Esophagus squamous epithelium (tissue), 5 donors: ENCODE data around the gene PLA2G7. TPM values are rescaled to one million over a fixed set of nuclear protein-coding genes. Genes with fewer than 3 reads are reported as not detected.

Experiments
- DNase-seq: peaks from one replicate; lab custom pipeline; 2025; lab: John Stamatoyannopoulos, UW
- H3K27ac ChIP-seq, 4 donors: fragments of 200-600 bp; sonication (generic); one replicate each; pipeline ENCODE4 v1.5.1; 2016 to 2019; ENCODE audit warnings: mild to moderate bottlenecking in 1 of 4
- H3K27me3 ChIP-seq, 4 donors: fragments of 200-600 bp; sonication (generic); 1 replicate in 3 of 4; 2 replicates in 1 of 4; pipeline versions ENCODE4 v1.5.1 to v1.6.0; 2017 to 2021; ENCODE audit warnings: antibody characterized with exemption in 1 of 4
- H3K36me3 ChIP-seq, 3 donors: fragments of 200-600 bp; sonication (generic); one replicate each; pipeline ENCODE4 v1.5.1; 2016 to 2019
- H3K4me1 ChIP-seq, 3 donors: fragments of 200-600 bp; sonication (generic); one replicate each; pipeline ENCODE4 v1.5.1; 2017 to 2019
- H3K4me3 ChIP-seq, 4 donors: fragments of 200-600 bp; sonication (generic); 1 replicate in 3 of 4; 2 replicates in 1 of 4; pipeline ENCODE4 v1.5.1; 2016 to 2019; ENCODE audit warnings: mild to moderate bottlenecking in 2 of 4, moderate library complexity in 1 of 4
- H3K9me3 ChIP-seq, 3 donors: fragments of 200-600 bp; sonication (generic); one replicate each; pipeline ENCODE4 v1.5.1; 2016 to 2019
- POLR2A ChIP-seq, 4 donors: fragments of 450-650 bp; IDR thresholded peaks; one replicate each; pipeline ENCODE4 v1.6.1; 2017; ENCODE audit warnings: antibody characterized with exemption in 4 of 4, mild to moderate bottlenecking in 4 of 4, moderate library complexity in 3 of 4
- WGBS, 2 donors: methylation state at CpG; one replicate each; pipeline ENCODE4 v1.1.5; 2018; 5-methylcytosine and 5-hydroxymethylcytosine counted together
- intact Hi-C: fragments of 100-400 bp; cut with DNase I; formaldehyde crosslinking; loops from one replicate; pipeline ENCODE4 v1.15.0; 2022
- total RNA-seq, 4 donors: library from RNA; depleted of rRNA; stranded (reverse); fragments of >200 nt; gene quantifications; one replicate each; pipeline ENCODE4 v1.1.0, GENCODE V29; 2016
- TF ChIP-seq, protein P1 (sequence below), 6 experiments: fragments of 450-650 bp in 4 of 6; fragments of 200-600 bp in 2 of 6; sonication (generic) in 2 of 6; IDR thresholded peaks; one replicate each; pipeline ENCODE4 v1.5.1; 2016 to 2019; ENCODE audit warnings: antibody characterized with exemption in 6 of 6, mild to moderate bottlenecking in 4 of 6, moderate library complexity in 4 of 6
- donor health status: DM: yes; HTN: yes; CAD: no.

PLA2G7 gene
- total RNA-seq, 4 donors from 2014 or later, result 0.19 to 0.44 TPM; not detected in 2

GRCh38 chr6:46729787-46730326, 5.3 kb downstream of the PLA2G7 start:
- Histone ChIP-seq H3K27ac (no peak overlapping the region), H3K36me3 (no peaks in the 10 kb centered on the region), H3K4me3 (no peak overlapping the region), H3K4me1 (peaks cover 0 to 6% (median 6%) of the 10 kb centered on the region in 3 donors), H3K27me3 (peaks cover 0 to 28% (median 0%) of the 10 kb centered on the region in 4 donors), H3K9me3 (no peaks in the 10 kb centered on the region)
- DNase-seq, result no peak
- intact Hi-C loops, result no loop called here
- TF ChIP-seq POLR2A (IDR thresholded peaks at IDR 0.05), result no peak
- TF ChIP-seq, protein P1, sequence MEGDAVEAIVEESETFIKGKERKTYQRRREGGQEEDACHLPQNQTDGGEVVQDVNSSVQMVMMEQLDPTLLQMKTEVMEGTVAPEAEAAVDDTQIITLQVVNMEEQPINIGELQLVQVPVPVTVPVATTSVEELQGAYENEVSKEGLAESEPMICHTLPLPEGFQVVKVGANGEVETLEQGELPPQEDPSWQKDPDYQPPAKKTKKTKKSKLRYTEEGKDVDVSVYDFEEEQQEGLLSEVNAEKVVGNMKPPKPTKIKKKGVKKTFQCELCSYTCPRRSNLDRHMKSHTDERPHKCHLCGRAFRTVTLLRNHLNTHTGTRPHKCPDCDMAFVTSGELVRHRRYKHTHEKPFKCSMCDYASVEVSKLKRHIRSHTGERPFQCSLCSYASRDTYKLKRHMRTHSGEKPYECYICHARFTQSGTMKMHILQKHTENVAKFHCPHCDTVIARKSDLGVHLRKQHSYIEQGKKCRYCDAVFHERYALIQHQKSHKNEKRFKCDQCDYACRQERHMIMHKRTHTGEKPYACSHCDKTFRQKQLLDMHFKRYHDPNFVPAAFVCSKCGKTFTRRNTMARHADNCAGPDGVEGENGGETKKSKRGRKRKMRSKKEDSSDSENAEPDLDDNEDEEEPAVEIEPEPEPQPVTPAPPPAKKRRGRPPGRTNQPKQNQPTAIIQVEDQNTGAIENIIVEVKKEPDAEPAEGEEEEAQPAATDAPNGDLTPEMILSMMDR (IDR thresholded peaks at IDR 0.05), result no peak
- WGBS, 2 donors, result 56 to 100% methylated on average over 1 of the region's 1 CpG

DNA sequence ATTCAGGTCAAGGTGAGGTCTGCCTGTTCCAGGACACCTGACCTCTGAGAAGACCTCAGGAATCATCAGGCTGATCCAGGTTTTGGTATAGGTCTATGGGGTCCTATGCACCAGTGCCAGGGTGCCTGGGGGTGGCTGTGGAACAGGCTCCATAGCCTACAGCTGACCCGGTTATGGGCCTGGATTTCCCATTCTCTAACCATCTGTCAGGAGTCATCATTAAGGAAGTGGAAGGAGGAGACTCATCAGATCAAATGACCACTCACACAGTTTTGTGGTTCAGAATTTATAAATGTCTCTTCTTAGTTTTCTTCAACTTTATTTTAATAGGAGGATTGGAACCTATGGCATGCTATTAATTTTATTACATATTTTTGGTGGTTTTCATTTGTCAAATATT, 14.8 kb downstream of the PLA2G7 start:
- no peak for DNase-seq
- H3K9me3 ChIP-seq, result no peaks in the 10 kb centered on the region
- no peaks in the 10 kb centered on the region for H3K36me3 ChIP-seq
- intact Hi-C loops, result no loop called here
- H3K27me3 ChIP-seq, result peaks cover 0 to 27% (median 0%) of the 10 kb centered on the region in 4 donors
- WGBS, 2 donors, result 100% methylated on average over 1 of the region's 1 CpG; no CpG with 5 or more reads in 1 of the 2 donors
- no peaks in the 10 kb centered on the region for H3K4me1 ChIP-seq
- TF ChIP-seq, protein P1 (IDR thresholded peaks at IDR 0.05), result no peak
- TF ChIP-seq POLR2A (IDR thresholded peaks at IDR 0.05), result no peak
- H3K27ac ChIP-seq, result no peak overlapping the region
- no peak overlapping the region for H3K4me3 ChIP-seq

GRCh38 chr6:46719099-46719498, 16.1 kb downstream of the PLA2G7 start:
- intact Hi-C loops, result no loop called here
- 31 to 50% methylated on average over 1 of the region's 1 CpG for WGBS, 2 donors

GRCh38 chr6:46715141-46715540, 20.0 kb downstream of the PLA2G7 start:
- TF ChIP-seq POLR2A (IDR thresholded peaks at IDR 0.05), result no peak
- TF ChIP-seq, protein P1 (IDR thresholded peaks at IDR 0.05), result no peak
- Histone ChIP-seq H3K4me1 (no peaks in the 10 kb centered on the region), H3K27ac (no peak overlapping the region), H3K27me3 (peaks cover 0 to 7% (median 0%) of the 10 kb centered on the region in 4 donors), H3K4me3 (no peak overlapping the region), H3K9me3 (no peaks in the 10 kb centered on the region), H3K36me3 (no peaks in the 10 kb centered on the region)
- intact Hi-C loops, result no loop called here
- DNase-seq, result no peak

More at GRCh38 chr6:46719099-46719498, 16.1 kb downstream of the PLA2G7 start:
- no peak for DNase-seq
- Histone ChIP-seq H3K4me1 (no peaks in the 10 kb centered on the region), H3K9me3 (no peaks in the 10 kb centered on the region), H3K36me3 (no peaks in the 10 kb centered on the region), H3K27ac (no peak overlapping the region), H3K4me3 (no peak overlapping the region), H3K27me3 (peaks cover 0 to 22% (median 0%) of the 10 kb centered on the region in 4 donors)
- TF ChIP-seq, protein P1 (IDR thresholded peaks at IDR 0.05), result no peak
- no peak for TF ChIP-seq POLR2A (IDR thresholded peaks at IDR 0.05)

GRCh38 chr6:46711491-46711890, 23.7 kb downstream of the PLA2G7 start:
- Histone ChIP-seq H3K4me3 (no peak overlapping the region), H3K27ac (no peak overlapping the region), H3K36me3 (no peaks in the 10 kb centered on the region), H3K9me3 (no peaks in the 10 kb centered on the region), H3K27me3 (peaks cover 0 to 3% (median 0%) of the 10 kb centered on the region in 4 donors), H3K4me1 (no peaks in the 10 kb centered on the region)
- DNase-seq, result no peak
- intact Hi-C loops, result no loop called here
- TF ChIP-seq POLR2A (IDR thresholded peaks at IDR 0.05), result no peak
- TF ChIP-seq, protein P1 (IDR thresholded peaks at IDR 0.05), result no peak
- 59 to 89% methylated on average over 1 of the region's 1 CpG for WGBS, 2 donors
